ENCODE data around the gene GNG4. TPM values are rescaled to one million over a fixed set of nuclear protein-coding genes. Genes with fewer than 3 reads are reported as not detected.

Gene GNG4
- total RNA-seq, 1 donor from 2014 or later, result 0.30 TPM

DNA sequence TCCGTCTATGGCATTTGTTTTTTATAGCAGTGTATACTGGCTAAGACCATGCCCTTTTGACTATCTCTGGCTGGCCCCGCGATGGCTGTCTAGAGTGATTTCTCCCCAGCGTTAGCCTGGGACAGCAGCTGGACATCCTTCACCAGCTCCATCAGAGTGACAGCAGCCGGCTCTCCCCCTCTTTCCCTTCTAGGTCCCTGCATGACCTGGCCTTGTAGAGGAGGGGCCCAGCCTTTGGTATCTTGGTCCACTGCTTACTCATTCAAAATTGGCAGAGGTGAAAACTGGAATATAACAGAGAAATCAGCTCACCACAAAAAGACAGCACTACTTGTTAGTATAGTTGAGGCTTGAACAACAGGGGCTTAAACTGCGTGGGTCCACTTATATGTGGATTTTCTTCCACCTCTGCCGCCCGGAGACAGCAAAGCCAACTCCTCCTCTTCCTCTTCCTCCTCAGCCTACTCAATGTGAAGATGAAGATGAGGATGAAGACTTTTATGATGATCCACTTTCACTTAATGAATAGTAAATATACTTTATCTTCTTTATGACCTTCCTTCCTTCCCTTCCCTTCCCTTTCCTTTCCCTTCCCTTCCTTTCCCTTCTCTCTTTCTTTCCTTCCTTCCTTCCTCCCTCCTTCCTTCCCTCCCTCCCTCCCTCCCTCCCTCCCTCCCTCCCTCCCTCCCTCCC lies 116.0 kb downstream of the GNG4 start:
- no peak for DNase-seq (ENCODE audit: low read depth)

DNA sequence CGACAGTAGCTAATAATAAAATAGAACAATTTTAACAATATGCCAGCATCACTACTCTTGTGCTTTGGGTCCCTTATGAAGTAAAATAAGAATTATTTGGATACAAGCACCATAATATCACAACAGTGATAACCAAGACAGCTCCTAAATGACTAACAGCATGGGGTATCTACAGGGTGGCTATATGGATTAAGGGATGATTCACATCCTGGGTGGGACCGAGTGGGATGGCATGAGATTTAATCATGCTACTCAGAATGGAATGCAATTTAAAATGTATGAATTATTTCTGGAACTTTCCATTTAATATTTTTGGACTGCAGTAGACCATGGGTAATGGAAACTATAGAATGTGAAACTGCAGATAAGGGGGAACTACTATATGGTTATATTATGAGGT lies 117.2 kb downstream of the GNG4 start:
- no peak for DNase-seq (ENCODE audit: low read depth)

DNA sequence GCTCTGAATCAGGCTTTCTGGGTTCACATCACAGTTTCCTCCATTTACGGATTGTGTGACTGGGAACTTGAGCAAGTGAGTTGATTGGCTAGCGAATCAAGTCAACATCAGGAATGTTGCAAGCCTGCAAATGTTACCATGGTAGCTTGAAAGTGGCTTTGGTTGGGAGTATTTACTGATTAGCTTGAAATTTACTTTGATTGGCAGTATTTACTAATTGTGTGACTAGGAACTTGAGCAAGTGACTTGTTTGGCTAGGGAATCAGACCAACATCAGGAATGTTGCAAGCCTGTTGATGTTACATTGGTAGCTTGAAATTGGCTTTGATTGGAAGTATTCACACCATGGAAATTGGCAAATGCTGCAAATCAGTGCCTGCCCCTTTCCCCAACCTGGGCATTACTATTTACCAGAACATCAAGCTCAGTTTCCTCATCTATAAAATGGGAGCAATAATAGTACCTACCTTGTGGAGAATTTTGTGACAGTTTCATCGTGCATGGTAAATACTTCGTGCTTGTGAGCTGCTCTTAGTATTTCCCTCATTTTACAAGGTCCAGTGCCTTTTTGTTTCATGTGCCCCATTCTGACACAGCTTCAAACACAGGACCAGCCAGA lies 122.3 kb downstream of the GNG4 start:
- DNase-seq (ENCODE audit: low read depth), result peak; percentile 30

DNA sequence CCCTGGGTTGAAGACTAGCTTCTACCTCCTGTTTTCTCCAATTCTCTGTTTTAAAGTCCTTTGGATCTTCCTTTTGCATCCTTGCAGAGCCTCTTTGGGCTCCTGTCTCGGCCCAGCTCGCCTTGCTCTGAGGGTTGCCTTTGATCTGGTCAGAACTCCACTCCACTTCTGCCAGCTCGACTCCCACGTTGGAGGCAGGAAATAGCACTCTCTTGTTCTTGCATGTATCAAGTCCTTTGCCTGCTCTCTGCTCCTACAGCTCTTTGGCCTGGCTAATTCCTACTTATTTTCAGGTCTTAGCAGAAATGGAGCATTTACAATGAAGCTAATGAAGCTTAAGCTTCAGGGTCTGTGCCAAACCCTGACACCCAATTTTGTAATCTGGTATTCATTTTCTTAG lies 124.3 kb downstream of the GNG4 start:
- no peak for DNase-seq (ENCODE audit: low read depth)

DNA sequence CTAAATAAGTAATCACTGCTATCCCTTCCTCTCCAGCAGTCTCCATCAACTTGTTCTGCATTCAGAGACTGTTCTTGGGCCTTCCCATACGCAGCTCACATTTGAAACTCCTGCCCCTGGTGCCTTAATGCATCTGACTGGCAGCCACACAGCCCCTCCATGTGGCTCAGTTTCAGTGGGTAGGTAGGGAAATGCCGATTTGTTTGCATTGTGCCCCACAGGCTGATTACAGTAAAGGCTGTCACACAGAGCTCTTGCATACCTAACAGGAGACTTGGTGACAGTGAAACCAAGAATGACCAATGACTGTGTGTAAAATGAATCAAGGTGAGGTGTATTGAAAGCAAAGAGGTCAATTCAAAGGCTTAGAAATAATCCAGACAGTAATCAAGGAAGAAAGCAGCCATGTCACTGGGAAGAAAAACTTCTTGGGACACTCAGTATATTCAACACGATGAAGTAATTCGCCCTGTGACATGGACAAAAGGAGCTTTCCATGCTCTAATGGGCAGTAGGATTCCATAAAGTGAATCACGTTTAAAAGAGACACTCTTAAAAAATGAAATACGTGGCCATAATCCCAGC lies 132.6 kb downstream of the GNG4 start:
- DNase-seq (ENCODE audit: low read depth), result peak; percentile 4

DNA sequence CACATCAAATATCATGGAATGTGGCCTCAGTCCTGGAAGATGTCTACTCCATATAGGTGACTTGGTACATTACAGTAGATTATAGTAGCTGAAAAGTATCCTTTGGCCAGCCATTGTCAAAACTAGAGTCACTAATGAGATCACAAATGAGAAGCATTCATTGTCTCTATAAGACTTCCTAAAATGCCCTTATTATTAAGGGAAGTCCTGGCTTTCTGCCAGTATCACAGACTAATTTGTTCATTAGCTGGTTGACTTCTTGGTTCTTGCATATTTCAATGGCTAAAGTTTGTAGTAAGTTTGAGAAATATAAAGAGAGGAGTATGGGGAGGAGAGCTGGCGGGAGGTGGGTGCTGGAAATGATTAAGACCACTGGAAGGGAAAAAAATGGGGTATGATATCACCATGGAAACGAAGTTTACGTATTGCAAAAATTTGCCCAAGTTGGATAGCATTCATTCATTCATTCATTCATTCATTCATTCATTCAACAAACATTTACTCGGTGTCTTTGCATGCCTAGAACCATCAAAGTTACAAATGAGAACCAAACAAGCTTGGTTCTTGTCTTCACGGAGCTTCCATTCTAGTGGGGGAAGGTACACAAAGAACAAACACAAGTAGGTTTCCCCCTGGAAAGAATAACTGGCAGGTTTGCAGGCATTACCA lies 133.6 kb downstream of the GNG4 start:
- DNase-seq (ENCODE audit: low read depth), result no peak

DNA sequence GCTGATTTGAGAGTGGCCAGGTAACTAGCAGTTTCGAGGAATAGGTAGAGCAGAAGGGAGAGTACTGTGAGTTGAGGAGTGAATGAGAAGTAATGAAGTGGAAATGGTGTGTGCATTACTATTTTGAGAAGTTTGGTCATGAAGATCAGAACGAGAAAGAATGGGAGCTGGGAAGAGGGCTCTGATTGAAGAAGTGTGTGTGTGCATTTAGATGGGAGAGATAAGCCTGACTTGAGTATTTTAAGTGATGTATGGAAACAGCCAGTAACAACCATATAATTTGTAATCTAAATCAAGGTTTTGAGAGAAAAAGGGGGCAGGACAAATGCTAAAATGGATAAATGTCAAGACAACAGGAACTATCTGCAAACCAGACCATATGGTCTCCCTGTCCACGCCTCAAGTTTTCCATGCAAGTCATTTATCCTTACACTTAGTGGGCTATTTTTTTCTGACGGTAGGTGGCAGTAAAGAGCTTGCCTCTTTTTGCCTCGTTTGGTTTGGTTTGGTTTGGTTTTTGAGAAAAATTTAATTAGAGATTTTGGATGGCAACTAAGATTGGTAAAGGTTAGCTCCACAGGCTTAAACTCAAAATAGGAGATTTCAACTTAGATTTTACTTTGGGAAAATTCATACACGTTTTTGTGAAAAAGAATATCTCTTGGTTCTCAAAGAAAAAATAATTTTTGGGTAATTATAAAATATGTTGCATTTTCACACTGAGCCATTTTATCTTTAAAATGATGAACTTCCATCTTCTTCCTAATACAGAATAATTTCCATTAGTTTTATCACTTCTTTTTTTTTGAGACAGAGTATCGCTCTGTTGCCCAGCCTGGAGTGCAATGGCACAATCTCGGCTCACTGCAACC lies 135.9 kb downstream of the GNG4 start:
- DNase-seq (ENCODE audit: low read depth), result peak; percentile 59

DNA sequence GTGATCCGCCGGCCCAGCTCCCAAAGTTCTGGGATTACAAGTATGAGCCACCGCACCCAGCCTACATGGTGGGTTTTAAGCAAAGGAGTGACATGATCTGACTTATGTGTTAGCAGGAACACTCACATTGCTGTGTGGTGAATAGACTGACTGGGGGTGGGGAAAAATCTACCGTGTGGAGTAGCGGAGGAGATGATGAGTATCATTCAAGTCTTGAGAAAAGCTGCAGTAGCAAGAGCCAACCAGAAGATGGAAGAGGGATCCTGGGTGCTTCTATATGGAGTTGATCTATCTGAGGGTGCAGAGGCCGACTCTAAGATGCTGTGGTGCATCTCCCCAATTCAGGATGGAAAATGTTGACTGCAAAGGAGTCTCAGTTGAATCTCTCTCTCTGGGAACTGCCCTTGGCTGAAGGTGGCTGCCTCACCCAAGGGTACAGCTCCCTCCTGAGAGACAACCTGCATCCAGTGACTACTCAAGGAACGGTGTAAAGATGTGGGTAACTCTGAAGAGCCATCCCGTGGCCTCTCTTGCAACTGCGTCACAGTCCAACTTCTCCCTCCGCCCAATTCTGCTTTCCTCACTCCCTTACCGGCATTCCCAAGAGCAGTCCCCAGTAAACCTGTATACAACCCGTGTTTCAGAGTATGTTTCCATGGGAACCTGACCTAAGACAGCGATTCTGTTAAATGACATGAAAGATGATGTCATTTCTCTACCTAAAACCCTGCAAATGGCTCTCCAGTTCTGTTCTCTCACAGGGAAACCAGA lies 137.9 kb downstream of the GNG4 start:
- DNase-seq (ENCODE audit: low read depth), result peak; percentile 3

DNA sequence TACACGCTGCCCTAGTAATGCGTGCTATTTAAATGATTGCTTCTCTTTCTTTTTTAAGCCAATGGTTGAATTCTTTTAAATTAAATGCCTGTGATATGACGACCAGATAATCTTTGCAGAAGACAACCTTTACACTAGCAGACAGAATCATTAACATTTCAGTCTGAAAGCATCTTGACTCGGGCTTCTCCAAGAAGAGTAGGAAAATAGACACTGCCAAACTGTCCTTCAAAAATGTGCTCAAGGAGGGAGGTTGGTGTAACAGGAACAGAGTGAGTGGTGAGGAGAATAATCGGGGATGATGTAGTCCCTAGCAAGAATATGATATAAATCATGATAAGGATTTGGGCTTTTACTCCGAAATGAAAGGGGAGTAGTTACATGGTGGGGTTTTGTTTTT lies 138.8 kb downstream of the GNG4 start:
- DNase-seq (ENCODE audit: low read depth), result no peak

DNA sequence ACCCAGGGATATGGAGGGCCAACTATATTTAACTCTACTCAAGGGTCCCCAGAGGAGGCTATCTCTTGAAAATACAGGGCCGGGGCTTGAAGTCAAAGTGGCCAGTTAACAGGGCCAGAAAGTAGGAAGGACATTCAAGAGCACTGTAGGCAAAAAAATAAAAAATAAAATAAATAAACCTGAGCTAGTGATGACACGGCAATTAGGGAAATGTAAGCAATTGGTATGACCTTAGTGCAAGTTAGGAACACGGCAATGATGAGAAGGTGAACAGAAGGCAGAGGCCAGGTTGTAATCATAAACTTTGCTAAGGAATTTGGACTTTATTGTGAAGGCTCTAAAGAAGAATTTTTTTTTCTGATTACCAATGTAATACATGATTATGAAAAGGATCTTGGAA lies 142.0 kb downstream of the GNG4 start:
- DNase-seq (ENCODE audit: low read depth), result no peak

DNA sequence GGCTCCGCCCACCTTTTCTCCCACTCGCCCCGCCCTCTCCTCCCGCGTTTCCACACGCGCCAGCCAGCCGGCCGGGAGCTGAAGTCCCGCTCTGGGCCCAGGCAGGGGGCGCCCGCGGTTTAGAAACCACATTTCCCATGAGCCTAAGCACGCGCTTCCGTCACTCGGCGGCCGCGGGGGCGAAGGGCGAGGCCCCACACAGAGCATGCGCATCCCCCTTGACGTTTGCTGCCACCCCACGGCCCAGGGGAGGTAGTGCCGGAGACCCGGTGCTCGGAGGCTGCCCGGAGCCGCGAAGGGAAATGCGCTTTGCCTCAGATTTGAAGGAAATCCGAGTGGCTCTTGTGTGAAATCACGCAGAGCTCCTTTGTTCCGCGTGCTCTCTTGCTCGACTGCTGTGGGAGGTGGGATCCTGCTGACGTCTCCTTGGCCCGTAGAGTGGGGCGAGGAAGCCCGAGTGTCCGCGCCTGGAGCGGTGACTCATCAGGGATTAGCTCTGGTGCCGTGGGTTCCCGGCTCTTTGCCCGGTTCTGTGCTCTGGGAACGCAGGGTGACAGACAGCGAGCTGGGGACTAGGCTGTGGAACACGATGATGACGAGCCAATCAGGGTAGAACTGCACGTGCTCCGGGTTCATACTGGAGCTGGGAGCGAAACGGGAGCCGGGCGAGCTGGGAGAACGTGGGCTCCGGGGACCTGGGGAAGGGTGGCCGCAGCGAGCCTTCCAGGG lies 144.9 kb downstream of the GNG4 start:
- peak; percentile 94 for DNase-seq (ENCODE audit: low read depth)

DNA sequence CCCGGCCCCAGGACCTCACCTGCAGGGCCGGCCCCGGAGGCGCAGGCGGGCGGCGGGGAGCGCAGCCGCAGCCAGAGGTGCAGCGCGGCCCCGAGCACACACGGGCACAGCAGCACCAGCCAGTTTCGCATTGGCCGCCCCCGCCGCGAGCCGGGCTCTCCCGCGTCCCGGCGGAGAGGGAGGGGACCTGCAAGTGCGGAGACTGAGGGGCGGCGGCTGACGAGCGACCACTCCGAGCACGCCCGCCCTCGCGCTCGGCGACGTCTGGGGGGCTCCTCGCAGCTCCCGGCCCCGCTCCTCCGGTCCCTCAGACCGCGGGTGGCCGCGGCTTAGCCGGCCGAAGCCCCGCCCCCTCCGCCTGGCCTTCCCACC lies 145.5 kb downstream of the GNG4 start, which contains the start of gene B3GALNT2:
B3GALNT2 (minus strand) TSS at position 331 of the 372 bp plus-strand sequence; CDS start at position 131, 200 bp downstream.
- DNase-seq (ENCODE audit: low read depth), result no peak

DNA sequence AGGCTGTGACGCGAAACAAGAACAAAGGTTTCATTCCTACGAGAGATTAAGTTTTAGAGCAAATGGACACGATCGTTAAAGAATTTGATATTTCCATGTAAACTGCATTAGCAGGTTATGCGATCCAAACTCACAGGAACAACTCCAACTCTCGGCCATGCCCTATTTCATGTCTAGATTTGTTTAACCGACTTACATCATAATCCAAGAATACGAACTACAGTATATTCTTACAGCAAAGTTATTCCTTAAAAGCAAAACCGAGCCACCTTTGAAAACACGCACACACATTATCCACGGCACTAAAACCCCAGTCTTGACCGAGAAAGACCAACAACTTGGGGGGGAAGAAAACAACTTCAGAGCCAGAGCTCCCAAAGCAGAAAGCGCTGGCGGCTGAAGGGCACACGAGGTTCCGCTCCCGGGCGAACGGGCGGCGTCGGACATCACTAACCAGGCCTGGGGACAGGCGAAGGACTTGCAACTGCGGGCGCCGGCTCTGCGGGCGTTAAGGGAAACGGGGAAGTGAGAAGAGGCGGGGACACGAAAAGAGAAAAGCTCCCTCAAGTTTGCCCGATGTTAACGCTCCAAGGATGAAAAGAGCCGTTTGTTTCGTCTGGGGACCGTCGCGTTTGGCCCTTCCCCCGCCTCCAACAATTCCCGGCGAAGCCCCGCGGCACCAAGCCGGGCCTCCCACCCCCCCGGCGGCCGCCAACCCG lies 146.0 kb downstream of the GNG4 start:
- peak; percentile 40 for DNase-seq (ENCODE audit: low read depth)

DNA sequence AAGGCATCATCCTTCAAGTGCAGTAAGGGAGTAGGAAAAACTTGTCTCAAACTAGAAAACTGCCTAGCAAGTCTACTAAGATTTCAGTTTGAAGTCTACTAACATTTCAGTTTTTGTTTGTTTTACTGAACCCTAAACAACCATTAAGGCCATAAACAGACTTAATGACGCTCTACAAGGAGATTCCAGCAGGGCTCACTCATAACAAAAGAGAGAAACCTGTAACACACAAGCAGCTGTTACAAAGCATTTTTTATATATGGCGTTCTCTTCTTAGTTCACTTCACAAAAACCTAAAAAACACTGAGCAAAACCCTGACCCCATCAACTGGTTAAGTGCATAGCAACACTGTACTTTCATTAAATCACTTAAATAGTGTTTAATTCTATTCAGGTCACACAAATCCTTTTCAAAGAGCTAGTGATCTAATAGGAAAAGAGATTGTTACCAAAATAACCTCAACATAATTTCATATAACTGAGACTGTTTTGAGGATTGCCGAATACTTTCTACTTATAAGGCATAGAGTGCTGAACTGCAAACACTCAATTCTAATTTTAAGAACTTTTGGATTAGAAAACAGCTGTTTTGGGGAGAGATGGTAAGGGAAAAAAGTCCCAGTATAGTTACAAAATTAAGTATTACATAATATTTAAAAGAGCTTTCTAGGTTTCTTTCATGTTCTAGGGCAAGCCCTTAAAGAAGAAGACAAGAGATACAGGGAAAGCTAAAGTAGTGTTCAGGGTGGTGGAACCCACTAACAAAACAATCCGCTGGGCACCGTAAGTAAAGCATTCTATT lies 146.8 kb downstream of the GNG4 start:
- DNase-seq (ENCODE audit: low read depth), result peak; percentile 75

DNA sequence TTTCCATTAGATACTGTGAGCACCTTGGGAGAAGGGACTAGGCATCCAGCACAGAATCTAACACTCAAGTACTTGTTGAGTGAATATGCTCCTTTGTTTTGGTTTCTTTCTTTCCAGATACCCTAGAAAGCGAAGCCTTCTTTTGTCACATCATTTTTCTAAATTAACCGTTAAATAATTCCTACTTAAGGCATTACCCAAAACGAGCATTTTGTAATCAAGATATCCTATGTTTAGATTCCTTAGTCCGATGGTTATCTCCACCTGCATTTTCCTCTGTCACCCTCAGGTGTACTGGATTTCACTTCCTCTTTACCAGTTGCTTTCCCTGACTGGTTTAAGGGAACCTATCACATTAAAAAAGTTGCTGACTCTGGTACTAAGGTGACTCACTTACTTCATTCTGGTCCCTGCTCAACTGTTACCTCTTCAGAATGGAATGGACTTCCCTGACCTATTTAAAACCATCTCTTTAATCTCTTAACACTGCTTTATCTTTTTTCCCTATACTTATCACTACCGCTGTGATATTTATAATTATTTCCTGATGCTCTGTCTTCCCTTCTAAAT lies 148.5 kb downstream of the GNG4 start:
- DNase-seq (ENCODE audit: low read depth), result peak; percentile 68
